HG03280 (cell line): ENCODE measurements around the gene PCARE.

Experiments
- ATAC-seq: cut with Tn5 transposase; IDR thresholded peaks from one replicate; pipeline ENCODE4 v1.9.1; 2021; ENCODE audit warnings: mild to moderate bottlenecking, moderate library complexity; ENCODE audit not compliant: unreplicated experiment

PCARE gene

GRCh38 chr2:29064346-29064715 is 10.0 kb downstream of the PCARE start:
- ATAC-seq: no peak

- ATAC-seq: no peak
These were observed 10.5 kb downstream of the PCARE start for GRCh38 chr2:29063646-29064345.

GRCh38 chr2:29063056-29063455 is 11.3 kb downstream of the PCARE start:
- no peak for ATAC-seq

- ATAC-seq: no peak
These were observed 12.0 kb downstream of the PCARE start for GRCh38 chr2:29062371-29062770.

- ATAC-seq: no peak
These were observed 12.7 kb downstream of the PCARE start for GRCh38 chr2:29061616-29062015.

GRCh38 chr2:29061176-29061575 is 13.1 kb downstream of the PCARE start:
- ATAC-seq: no peak

- no peak for ATAC-seq
These were observed 13.9 kb downstream of the PCARE start for GRCh38 chr2:29060441-29060840.

GRCh38 chr2:29059624-29060023 is 14.7 kb downstream of the PCARE start:
- ATAC-seq: no peak

GRCh38 chr2:29057006-29057405 is 17.3 kb downstream of the PCARE start:
- no peak for ATAC-seq

GRCh38 chr2:29056452-29056851 is 17.9 kb downstream of the PCARE start:
- ATAC-seq: no peak

GRCh38 chr2:29055601-29056000 is 18.7 kb downstream of the PCARE start:
- ATAC-seq: no peak

- no peak for ATAC-seq
These were observed 19.9 kb downstream of the PCARE start for GRCh38 chr2:29054430-29054829.

- ATAC-seq: no peak
These were observed 20.5 kb downstream of the PCARE start for GRCh38 chr2:29053670-29054400.

- no peak for ATAC-seq
These were observed 21.1 kb downstream of the PCARE start for GRCh38 chr2:29053223-29053622.

- ATAC-seq: no peak
These were observed 21.5 kb downstream of the PCARE start for GRCh38 chr2:29052807-29053206.

GRCh38 chr2:29051730-29052129 is 22.6 kb downstream of the PCARE start:
- ATAC-seq: no peak

- no peak for ATAC-seq
These were observed 23.7 kb downstream of the PCARE start for GRCh38 chr2:29050591-29050990.

- no peak for ATAC-seq
These were observed 27.1 kb downstream of the PCARE start for GRCh38 chr2:29047083-29047845.

- no peak for ATAC-seq
These were observed 28.0 kb downstream of the PCARE start for GRCh38 chr2:29046321-29046720.

GRCh38 chr2:29044459-29044858 is 29.9 kb downstream of the PCARE start:
- no peak for ATAC-seq

- no peak for ATAC-seq
These were observed 31.7 kb downstream of the PCARE start for GRCh38 chr2:29042561-29043075.
